ENCODE measurements around the gene B3GALT5.

B3GALT5 gene

GRCh38 chr21:39604951-39605350 lies 7.8 kb upstream of the B3GALT5 start:
- DNase-seq (ENCODE audit: low read depth), result no peak

GRCh38 chr21:39610703-39611102 lies 2.0 kb upstream of the B3GALT5 start:
- DNase-seq (ENCODE audit: low read depth), result no peak

- no peak for DNase-seq (ENCODE audit: low read depth)
Measured at GRCh38 chr21:39611551-39612190, 1.1 kb upstream of the B3GALT5 start.

GRCh38 chr21:39613041-39613934 lies 548 bp downstream of the B3GALT5 start:
- DNase-seq (ENCODE audit: low read depth), result no peak

DNA sequence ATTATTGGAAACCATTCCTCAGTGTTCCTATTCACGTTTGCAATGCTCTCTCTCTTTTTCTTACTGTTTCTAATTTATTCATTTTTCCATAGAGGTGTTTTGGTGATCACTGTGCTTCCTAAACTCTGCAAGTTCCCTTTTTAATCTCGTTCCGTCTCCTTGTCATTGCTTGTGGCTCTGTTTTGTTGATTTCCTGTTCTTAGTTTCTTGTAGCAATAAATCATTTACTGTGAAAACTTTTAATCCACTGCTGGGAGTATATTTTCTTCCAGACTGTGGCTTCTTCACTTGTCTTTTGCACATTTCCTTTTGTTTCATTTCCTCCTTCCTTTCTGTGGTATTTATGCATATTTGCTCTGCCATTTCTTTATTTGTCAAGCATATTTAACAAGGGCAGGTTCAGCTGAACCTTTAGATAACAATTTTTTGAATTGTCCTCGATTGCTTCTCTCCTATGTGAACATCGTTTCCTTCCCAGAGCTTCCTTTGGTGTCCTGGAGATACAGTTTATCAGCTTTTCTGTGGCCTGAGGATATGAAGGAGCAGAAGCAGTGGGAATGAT lies 3.6 kb downstream of the B3GALT5 start:
- no peak for DNase-seq (ENCODE audit: low read depth)

DNA sequence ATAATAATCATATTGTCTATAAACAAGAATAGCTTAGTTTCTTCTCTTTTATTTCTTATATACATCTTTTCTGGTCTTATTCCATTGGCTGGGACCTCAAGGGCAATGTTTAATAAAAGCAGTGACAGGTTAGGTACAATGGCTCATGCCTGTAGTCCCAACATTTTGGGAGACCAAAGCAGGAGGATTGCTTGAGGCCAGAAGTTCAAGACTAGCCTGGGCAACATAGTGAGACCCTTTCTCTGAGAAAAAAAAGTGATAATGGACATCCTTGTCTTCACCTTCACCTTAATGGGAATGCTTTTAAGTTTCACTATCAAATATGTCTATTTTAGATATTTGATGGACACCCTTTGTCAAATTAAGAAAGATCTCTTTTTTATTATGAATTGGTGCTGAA lies 8.1 kb downstream of the B3GALT5 start:
- DNase-seq (ENCODE audit: low read depth), result no peak

DNA sequence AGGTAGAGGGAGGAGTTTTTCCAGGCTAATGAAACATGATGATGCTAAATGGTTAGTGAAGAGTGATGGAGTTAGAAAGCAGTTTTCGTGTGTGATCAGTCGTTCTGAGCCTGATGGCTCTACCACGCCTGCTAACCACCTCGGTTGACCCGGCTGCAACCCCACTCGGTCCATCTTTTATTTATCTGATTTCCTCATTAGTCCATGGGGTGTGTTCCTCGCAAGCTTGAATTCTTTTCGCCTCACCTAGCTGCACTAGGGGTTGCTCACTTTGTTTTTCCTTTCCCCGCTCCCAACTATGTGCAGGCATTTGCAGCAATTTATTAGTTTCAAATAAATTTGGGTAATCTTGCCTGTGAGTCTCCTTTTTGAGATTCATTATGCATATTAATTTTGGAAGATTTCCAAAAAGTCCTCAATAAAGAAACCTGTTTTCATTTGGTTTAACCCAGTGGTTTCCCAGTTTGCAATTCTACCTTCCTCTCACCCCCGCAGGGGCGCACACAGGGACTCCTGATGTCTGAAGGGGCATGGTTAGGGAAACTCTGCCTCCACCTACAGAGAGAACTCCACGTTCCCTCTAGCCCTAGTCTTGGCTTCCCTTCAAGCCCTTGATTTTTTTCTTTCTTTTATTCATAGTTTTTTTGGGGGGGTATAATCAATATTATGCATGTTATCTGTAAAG lies 12.6 kb downstream of the B3GALT5 start:
- DNase-seq (ENCODE audit: low read depth), result no peak

DNA sequence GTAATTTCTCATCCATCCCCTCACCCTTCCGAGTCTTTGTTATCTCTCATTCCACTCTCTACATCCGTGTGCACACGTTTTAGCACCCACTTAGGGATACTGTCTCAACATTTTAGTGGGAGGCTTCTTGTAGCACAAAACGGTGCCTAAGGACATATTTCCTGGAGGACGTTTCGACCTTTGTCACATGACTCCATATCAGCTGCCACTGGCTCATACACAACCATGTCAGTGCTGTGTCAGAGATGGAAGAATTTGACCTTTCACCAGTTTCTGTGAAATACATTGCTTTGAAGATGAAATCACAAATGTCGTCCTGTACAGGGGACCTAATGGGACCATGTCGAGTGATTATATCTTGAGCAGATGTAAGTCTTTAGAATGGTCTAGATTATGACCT lies 15.6 kb downstream of the B3GALT5 start:
- no peak for DNase-seq (ENCODE audit: low read depth)

- DNase-seq (ENCODE audit: low read depth), result peak; percentile 63
Measured at GRCh38 chr21:39630191-39630591, 17.5 kb downstream of the B3GALT5 start.

DNA sequence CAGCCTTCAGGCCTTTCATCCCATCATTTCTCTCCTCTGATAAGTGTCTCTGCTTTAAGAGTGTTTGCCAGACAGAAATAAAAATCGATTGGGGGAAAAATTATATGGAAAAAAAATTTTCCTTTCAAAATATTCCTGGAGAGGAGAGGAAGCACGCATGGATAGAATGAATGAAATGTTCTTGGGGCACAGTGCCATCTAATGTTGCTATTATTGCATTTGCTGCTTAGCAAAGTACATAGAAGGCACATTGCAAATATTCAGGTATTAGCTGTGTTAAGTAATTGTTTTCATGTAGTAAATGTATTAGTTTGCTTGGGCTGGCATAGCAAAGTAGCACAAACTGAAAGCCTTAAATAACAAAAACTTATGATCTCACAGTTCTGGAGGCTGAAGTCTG lies 18.1 kb downstream of the B3GALT5 start:
- peak; percentile 31 for DNase-seq (ENCODE audit: low read depth)

- DNase-seq (ENCODE audit: low read depth), result no peak
Measured at GRCh38 chr21:39631842-39632562, 19.3 kb downstream of the B3GALT5 start.

- peak; percentile 76 for DNase-seq (ENCODE audit: low read depth)
Measured at GRCh38 chr21:39632796-39633442, 20.2 kb downstream of the B3GALT5 start.

- DNase-seq (ENCODE audit: low read depth), result peak; percentile 99
Measured at GRCh38 chr21:39633770-39634181, 21.0 kb downstream of the B3GALT5 start.

DNA sequence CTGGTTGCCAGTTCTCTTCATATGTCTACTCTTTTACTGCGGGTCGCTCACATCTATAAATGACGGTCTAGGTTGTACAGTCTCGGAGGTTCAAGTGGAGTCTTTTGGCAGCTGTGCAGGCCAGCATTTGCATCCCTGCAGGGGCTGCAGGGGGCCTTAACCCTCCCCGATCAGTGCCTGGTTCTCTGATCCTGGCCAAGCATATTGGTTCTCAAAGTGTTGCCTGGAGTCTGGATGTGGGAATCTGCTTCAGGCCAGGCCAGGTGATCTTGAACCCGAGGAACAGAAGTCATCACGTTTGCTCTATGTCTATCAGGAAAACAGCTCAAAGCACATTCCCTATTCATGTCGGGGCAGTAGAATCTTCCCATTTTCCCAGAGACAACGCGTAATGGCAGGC lies 21.8 kb downstream of the B3GALT5 start:
- no peak for DNase-seq (ENCODE audit: low read depth)

GRCh38 chr21:39637197-39637970 lies 24.6 kb downstream of the B3GALT5 start:
- DNase-seq (ENCODE audit: low read depth), result no peak

DNA sequence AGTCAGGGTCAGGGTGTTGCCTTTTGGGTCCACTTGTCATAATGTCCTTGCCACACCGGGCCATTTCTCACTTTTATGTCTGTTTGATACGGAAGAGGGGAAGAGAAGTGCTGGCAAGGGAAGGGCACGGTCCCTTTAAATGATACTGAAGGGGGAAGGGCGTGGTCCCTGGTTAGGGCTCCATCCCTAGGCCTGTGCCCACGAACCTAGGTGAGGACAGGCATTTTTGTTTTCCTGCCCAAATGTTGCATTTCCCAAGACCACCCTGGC lies 25.2 kb downstream of the B3GALT5 start:
- DNase-seq (ENCODE audit: low read depth), result no peak

DNA sequence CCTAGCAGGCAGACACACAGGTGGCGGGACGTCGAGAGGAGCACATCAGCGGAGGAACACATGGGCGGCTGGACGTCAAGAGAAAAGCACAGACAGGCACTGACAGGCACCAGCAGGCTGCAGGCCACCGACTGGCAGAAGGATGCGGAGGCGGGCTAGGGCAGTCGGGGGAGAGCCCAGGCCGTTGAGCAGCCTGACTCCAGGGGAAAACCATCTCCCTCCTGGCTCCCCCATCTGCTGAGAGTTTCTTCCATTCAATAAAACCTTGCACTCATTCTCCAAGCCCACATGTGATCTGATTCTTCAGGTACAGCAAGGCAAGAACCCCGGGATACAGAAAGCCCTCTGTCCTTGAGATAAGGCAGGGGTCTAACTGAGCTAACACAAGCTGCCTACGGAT lies 25.5 kb downstream of the B3GALT5 start:
- DNase-seq (ENCODE audit: low read depth), result no peak

DNA sequence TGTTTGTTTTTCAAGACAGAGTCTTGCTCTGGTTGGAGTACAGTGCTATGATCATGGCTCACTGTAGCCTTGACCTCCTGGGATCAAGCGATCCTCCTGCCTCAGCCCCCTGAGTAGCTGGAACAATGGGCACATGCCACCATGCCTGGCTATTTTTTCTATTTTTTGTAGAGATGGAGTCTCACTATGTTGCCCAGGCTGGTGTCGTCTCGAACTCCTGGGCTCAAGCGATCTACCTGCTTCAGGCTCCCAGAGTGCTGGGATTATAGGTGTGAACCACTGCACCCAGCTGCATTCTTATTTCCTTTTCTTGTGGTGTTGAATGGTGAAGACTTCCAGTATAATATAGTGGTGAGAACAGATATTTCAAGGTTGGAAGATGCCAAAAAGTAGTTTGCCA lies 28.0 kb downstream of the B3GALT5 start:
- DNase-seq (ENCODE audit: low read depth), result no peak

- DNase-seq (ENCODE audit: low read depth), result no peak
Measured at GRCh38 chr21:39641827-39642450, 29.2 kb downstream of the B3GALT5 start.

DNA sequence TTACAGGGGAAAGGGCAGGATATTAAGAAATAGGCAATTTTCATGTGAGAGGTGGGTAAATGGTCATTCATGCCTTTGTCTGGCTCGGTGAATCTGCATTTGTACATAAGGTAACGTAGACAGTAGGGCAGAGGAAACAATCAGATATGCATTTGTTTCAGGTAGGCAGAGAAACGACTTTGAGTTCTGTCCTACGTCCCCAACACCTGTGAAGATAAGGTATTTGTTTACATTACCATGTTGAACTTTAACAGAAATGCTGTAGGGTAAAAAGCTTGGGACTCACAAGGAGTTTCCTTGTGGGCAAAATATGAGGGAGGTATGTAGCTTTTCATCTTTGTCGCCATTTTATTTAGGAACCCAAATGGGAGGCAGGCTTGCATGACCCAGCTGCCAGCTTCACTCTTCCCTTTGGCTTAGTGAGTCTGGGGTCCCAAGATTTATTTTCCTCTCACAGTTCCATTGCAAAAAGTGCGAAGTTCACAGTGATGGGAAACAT lies 31.4 kb downstream of the B3GALT5 start:
- no peak for DNase-seq (ENCODE audit: low read depth)

Measured in iris pigment epithelial cell (primary cell).